HUES6 (cell line): ENCODE results near the gene CBX6.
"Not testable (repeated sequence)": the region's sequence is repeated elsewhere in the genome, so short reads cannot be mapped to it uniquely, and the experiment has no call there.

Source experiments
- H3K27ac ChIP-seq: 2 replicates; pipeline ENCODE4 v1.7.0; 2013; ENCODE audit warnings: low read depth, mild to moderate bottlenecking, low read length, inconsistent platforms
- H3K27me3 ChIP-seq: 2 replicates; pipeline ENCODE4 v1.6.1; 2013; ENCODE audit warnings: low read length; ENCODE audit not compliant: control insufficient read depth, insufficient read depth
- H3K36me3 ChIP-seq: 2 replicates; pipeline ENCODE4 v1.6.1; 2013; ENCODE audit warnings: low read length; ENCODE audit not compliant: control insufficient read depth, insufficient read depth
- H3K4me1 ChIP-seq: 2 replicates; pipeline ENCODE4 v1.6.1; 2013; ENCODE audit warnings: low read length; ENCODE audit not compliant: control insufficient read depth, insufficient read depth
- H3K4me3 ChIP-seq: 2 replicates; pipeline ENCODE4 v1.5.1; 2013; ENCODE audit warnings: low read depth, low read length
- H3K9ac ChIP-seq: one replicate; pipeline ENCODE4 v1.6.1; 2013; ENCODE audit warnings: mild to moderate bottlenecking, low read length
- H3K9me3 ChIP-seq: 2 replicates; pipeline ENCODE4 v1.6.1; 2013; ENCODE audit warnings: low read depth, low read length; ENCODE audit not compliant: control insufficient read depth, insufficient read depth

Gene CBX6

GRCh38 chr22:38858492-38858891 lies 13.5 kb downstream of the CBX6 start:
- Histone ChIP-seq H3K4me3 (no peak overlapping the region), H3K36me3 (no peaks in the 10 kb centered on the region), H3K27me3 (no peaks in the 10 kb centered on the region), H3K9ac (no peak overlapping the region), H3K4me1 (peaks cover 29% of the 10 kb centered on the region), H3K27ac (no peak overlapping the region), H3K9me3 (no peaks in the 10 kb centered on the region)

- not testable (repeated sequence) for H3K4me3 ChIP-seq, H3K9ac ChIP-seq, H3K4me1 ChIP-seq, H3K27ac ChIP-seq, H3K9me3 ChIP-seq, H3K36me3 ChIP-seq
- peaks cover 19% of the 10 kb centered on the region for H3K27me3 ChIP-seq
Measured at GRCh38 chr22:38854476-38854875, 17.5 kb downstream of the CBX6 start.

GRCh38 chr22:38853883-38854282 lies 18.1 kb downstream of the CBX6 start:
- not testable (repeated sequence) for H3K4me3 ChIP-seq, H3K36me3 ChIP-seq, H3K9me3 ChIP-seq, H3K9ac ChIP-seq, H3K4me1 ChIP-seq, H3K27ac ChIP-seq
- peaks cover 25% of the 10 kb centered on the region for H3K27me3 ChIP-seq

DNA sequence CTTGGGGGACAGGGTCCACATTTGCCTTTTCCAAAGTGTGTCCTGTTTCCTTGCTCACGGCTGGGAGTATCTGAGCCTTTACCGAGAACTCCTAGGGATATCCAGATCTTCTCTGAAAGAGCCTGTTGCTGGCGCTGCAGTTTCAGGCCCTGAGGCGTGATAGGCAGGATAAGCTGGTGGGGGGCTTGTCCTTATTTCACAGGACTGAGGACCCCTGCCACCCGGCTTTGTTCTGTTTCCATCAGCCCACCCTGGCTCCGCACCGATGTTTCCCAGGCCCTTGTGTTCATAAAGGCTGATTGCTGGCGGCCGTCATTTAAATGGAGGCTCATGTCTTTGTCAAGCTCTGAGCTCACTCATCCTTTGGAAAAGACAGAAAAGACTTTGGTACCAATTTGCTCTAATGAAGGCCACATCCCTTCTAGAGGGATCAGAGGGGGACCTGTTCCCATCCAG lies 18.8 kb downstream of the CBX6 start:
- Histone ChIP-seq H3K9ac (no peak overlapping the region), H3K9me3 (no peaks in the 10 kb centered on the region), H3K4me3 (no peak overlapping the region), H3K27me3 (peaks cover 28% of the 10 kb centered on the region), H3K36me3 (no peaks in the 10 kb centered on the region), H3K4me1 (peaks cover 4% of the 10 kb centered on the region; the same call in 1 of the 2 replicates), H3K27ac (no peak overlapping the region)

GRCh38 chr22:38852522-38852921 lies 19.5 kb downstream of the CBX6 start:
- H3K27ac ChIP-seq = no peak overlapping the region
- no peaks in the 10 kb centered on the region for H3K36me3 ChIP-seq
- no peak overlapping the region for H3K9ac ChIP-seq
- H3K9me3 ChIP-seq = no peaks in the 10 kb centered on the region
- H3K4me3 ChIP-seq = no peak overlapping the region
- H3K4me1 ChIP-seq = peaks cover 4% of the 10 kb centered on the region; the same call in 1 of the 2 replicates
- peaks cover 32% of the 10 kb centered on the region for H3K27me3 ChIP-seq

GRCh38 chr22:38850941-38851849 lies 20.8 kb downstream of the CBX6 start:
- Histone ChIP-seq H3K9me3 (no peaks in the 10 kb centered on the region), H3K4me1 (peaks cover 4% of the 10 kb centered on the region; the same call in 1 of the 2 replicates), H3K4me3 (no peak overlapping the region), H3K9ac (no peak overlapping the region), H3K27me3 (peaks cover 32% of the 10 kb centered on the region), H3K27ac (no peak overlapping the region), H3K36me3 (no peaks in the 10 kb centered on the region)

- H3K27me3 ChIP-seq = peaks cover 35% of the 10 kb centered on the region
- H3K9ac ChIP-seq = no peak overlapping the region
- peaks cover 4% of the 10 kb centered on the region; the same call in 1 of the 2 replicates for H3K4me1 ChIP-seq
- no peaks in the 10 kb centered on the region for H3K9me3 ChIP-seq
- no peak overlapping the region for H3K4me3 ChIP-seq
- no peak overlapping the region for H3K27ac ChIP-seq
- H3K36me3 ChIP-seq = no peaks in the 10 kb centered on the region
Measured at GRCh38 chr22:38850399-38850798, 21.6 kb downstream of the CBX6 start.

DNA sequence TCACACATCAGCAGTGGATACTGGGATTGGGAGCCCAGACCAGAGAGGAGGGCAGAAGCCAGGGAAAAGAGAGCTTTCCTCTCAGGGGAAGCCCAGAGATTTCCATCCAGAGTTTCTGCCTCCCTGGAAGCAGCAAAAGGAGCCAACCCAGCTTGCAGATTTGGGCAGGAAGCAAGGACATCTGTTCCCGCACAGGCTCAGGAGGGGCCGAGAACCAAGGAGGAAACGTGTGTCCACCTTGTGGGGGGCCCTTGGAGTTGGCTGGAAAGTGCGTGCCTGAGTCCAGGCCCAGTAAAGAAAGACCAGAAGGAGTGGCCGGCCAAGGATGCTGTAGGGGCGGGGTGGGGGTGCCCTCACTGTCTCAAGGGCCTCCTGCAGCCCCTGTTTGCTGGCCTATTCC lies 22.2 kb downstream of the CBX6 start:
- Histone ChIP-seq H3K27me3 (peaks cover 41% of the 10 kb centered on the region), H3K9ac (no peak overlapping the region), H3K4me3 (no peak overlapping the region)

DNA sequence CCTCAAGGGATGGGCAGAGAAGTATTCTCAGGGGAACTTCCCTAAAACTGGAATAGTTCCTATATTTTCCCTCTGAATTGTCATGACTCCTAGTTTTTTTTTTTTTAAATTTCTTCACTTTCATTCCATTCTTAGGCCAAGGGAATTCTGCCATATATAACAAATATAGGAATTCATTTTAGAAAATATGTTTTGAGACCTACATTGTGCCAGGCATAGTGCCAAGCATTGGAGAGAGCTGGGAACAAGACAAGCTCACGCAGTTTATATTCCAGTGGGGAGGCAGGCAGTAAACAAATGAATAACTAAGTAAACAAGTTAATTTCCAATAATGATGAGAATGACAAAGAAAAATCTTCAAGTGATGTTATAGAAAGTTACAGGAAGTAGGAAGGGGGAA lies 25.6 kb downstream of the CBX6 start:
- Histone ChIP-seq H3K4me3 (no peak overlapping the region), H3K27me3 (peaks cover 61% of the 10 kb centered on the region), H3K4me1 (no peaks in the 10 kb centered on the region; the same call in 1 of the 2 replicates), H3K9me3 (no peaks in the 10 kb centered on the region), H3K36me3 (no peaks in the 10 kb centered on the region), H3K9ac (no peak overlapping the region), H3K27ac (no peak overlapping the region)

More for the DNA sequence above, 22.2 kb downstream of the CBX6 start:
- H3K36me3 ChIP-seq = no peaks in the 10 kb centered on the region
- H3K4me1 ChIP-seq = peaks cover 4% of the 10 kb centered on the region; the same call in 1 of the 2 replicates
- no peaks in the 10 kb centered on the region for H3K9me3 ChIP-seq
- H3K27ac ChIP-seq = no peak overlapping the region

DNA sequence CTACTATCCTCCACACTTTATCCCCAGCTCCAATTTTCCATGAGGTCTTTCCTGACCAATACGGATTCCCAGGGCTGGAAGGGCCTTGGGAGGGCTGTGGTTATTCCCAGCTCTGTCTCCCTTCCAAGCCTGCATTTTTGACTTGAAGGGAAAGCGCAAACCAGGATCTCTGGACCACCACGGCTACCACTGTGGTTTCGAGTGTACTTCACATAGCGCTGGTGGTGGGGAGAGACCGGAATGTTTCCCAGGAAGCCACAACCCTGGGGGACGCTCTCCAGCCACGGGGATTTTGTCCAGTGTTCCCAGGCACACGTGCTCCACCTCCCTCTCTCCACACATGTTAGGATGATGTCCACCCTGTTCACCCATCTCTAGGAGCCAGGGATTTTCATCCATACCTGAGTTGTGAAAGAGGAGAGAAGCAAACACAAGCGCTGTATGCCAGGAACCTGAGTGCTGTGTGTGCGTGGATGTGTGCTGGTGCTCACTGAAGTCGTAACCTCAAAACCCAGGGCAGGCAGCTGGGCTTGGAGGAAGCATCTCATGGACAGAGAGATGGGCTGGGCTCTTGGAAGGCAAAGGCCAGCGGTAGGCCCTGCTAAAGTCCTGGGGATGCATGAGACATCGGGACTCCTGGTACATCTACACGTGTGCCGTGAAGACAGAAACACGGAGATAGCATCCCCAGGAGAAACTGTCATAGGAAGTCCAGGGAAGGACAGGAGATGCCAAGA lies 26.8 kb downstream of the CBX6 start:
- H3K27ac ChIP-seq = no peak overlapping the region
- H3K27me3 ChIP-seq = peaks cover 69% of the 10 kb centered on the region
- H3K4me1 ChIP-seq = no peaks in the 10 kb centered on the region; the same call in none of the 2 replicates

More for the DNA sequence above, 26.8 kb downstream of the CBX6 start:
- H3K36me3 ChIP-seq = no peaks in the 10 kb centered on the region
- H3K9me3 ChIP-seq = no peaks in the 10 kb centered on the region
- H3K9ac ChIP-seq = no peak overlapping the region
- no peak overlapping the region for H3K4me3 ChIP-seq
